SK-N-SH treated with all-trans-retinoic acid at 6 μM for 48 hours (cell line): ENCODE measurements around the gene TGFBR2.

Experiments used
- ARNTL ChIP-seq: fragments of 450-650 bp; formaldehyde crosslinking; IDR thresholded peaks from 2 replicates; pipeline ENCODE4 v1.5.0; 2020; ENCODE audit warnings: low read depth, mild to moderate bottlenecking, moderate library complexity, borderline replicate concordance
- ESRRG ChIP-seq: fragments of 250-450 bp; sonication (Bioruptor Pico); IDR thresholded peaks from 2 replicates; pipeline ENCODE4 v1.6.1; 2021; ENCODE audit warnings: mild to moderate bottlenecking
- ISL1 ChIP-seq: fragments of 250-450 bp; sonication (Bioruptor Pico); IDR thresholded peaks from 2 replicates; pipeline ENCODE4 v2.1.2; 2022; ENCODE audit warnings: mild to moderate bottlenecking, moderate library complexity
- RARB ChIP-seq: fragments of 250-450 bp; sonication (Bioruptor Pico); IDR thresholded peaks from 2 replicates; pipeline ENCODE4 v1.8.0; 2021; ENCODE audit warnings: mild to moderate bottlenecking, moderate library complexity
- SNAI2 ChIP-seq: fragments of 250-450 bp; sonication (Bioruptor Pico); IDR thresholded peaks from 2 replicates; pipeline ENCODE4 v1.5.0; 2020; ENCODE audit warnings: mild to moderate bottlenecking, moderate library complexity
- ZC3H10 ChIP-seq: fragments of 250-450 bp; sonication (Bioruptor Pico); IDR thresholded peaks from 2 replicates; pipeline ENCODE4 v1.5.1; 2021; ENCODE audit warnings: mild to moderate bottlenecking, moderate library complexity
- ZFP3 ChIP-seq: fragments of 250-450 bp; sonication (Bioruptor Pico); IDR thresholded peaks from 2 replicates; pipeline ENCODE4 v1.5.0; 2020; ENCODE audit warnings: mild to moderate bottlenecking, moderate library complexity
- ZNF70 ChIP-seq: fragments of 450-650 bp; formaldehyde crosslinking; IDR thresholded peaks from 2 replicates; pipeline ENCODE4 v1.5.0; 2020; ENCODE audit warnings: mild to moderate bottlenecking, moderate library complexity
- ZNF8 ChIP-seq: fragments of 450-650 bp; formaldehyde crosslinking; IDR thresholded peaks from 2 replicates; pipeline ENCODE4 v1.5.0; 2020; ENCODE audit warnings: mild to moderate bottlenecking, moderate library complexity
- TF ChIP-seq, protein P1 (sequence below): fragments of 250-450 bp; sonication (Bioruptor Pico); IDR thresholded peaks from 2 replicates; pipeline ENCODE4 v1.8.0; 2021; ENCODE audit warnings: low read depth, mild to moderate bottlenecking, moderate library complexity, borderline replicate concordance
- TF ChIP-seq, protein P2 (sequence below): fragments of 250-450 bp; sonication (Bioruptor Pico); IDR thresholded peaks from 2 replicates; pipeline ENCODE4 v1.8.0; 2020; ENCODE audit warnings: mild to moderate bottlenecking, moderate library complexity, borderline replicate concordance
- TF ChIP-seq, protein P3 (sequence below): fragments of 250-450 bp; sonication (Bioruptor Pico); IDR thresholded peaks from 2 replicates; pipeline ENCODE4 v1.5.1; 2021; ENCODE audit warnings: mild to moderate bottlenecking, moderate library complexity
- TF ChIP-seq, protein P4 (sequence below): fragments of 250-450 bp; sonication (Bioruptor Pico); IDR thresholded peaks from 2 replicates; pipeline ENCODE4 v1.5.1; 2020; ENCODE audit warnings: low read depth, mild to moderate bottlenecking, moderate library complexity

DNA sequence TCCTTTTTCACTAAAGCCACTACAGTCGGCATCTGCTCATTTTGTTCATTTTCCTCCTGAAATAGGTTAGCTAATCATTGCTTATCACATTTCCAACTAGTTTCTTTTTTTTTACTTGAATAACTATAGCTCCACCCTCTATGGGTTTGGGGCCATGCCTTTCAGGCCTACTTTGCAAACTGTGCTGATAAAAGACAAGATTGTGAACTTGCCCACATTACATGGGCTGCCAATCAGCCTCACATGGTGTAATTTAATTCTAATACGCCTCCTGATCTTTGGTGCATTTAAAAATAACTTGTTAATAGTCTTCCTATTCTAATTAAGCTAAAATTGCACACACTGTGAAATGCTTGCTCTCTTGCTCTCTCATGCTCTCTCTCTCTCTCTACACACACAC is 90.5 kb downstream of the TGFBR2 start:
- TF ChIP-seq ARNTL, result no peak
- TF ChIP-seq ZNF70, result no peak
- no peak for TF ChIP-seq ESRRG (CRISPR knock-in tag)
- no peak for TF ChIP-seq ISL1 (CRISPR knock-in tag)
- no peak for TF ChIP-seq ZFP3 (CRISPR knock-in tag)
- TF ChIP-seq, protein P1, sequence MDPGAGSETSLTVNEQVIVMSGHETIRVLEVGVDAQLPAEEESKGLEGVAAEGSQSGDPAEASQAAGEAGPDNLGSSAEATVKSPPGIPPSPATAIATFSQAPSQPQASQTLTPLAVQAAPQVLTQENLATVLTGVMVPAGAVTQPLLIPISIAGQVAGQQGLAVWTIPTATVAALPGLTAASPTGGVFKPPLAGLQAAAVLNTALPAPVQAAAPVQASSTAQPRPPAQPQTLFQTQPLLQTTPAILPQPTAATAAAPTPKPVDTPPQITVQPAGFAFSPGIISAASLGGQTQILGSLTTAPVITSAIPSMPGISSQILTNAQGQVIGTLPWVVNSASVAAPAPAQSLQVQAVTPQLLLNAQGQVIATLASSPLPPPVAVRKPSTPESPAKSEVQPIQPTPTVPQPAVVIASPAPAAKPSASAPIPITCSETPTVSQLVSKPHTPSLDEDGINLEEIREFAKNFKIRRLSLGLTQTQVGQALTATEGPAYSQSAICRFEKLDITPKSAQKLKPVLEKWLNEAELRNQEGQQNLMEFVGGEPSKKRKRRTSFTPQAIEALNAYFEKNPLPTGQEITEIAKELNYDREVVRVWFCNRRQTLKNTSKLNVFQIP (CRISPR knock-in tag), result no peak
- TF ChIP-seq SNAI2 (CRISPR knock-in tag), result no peak
- no peak for TF ChIP-seq ZNF8
- no peak for TF ChIP-seq ZC3H10 (CRISPR knock-in tag)
- TF ChIP-seq, protein P2, sequence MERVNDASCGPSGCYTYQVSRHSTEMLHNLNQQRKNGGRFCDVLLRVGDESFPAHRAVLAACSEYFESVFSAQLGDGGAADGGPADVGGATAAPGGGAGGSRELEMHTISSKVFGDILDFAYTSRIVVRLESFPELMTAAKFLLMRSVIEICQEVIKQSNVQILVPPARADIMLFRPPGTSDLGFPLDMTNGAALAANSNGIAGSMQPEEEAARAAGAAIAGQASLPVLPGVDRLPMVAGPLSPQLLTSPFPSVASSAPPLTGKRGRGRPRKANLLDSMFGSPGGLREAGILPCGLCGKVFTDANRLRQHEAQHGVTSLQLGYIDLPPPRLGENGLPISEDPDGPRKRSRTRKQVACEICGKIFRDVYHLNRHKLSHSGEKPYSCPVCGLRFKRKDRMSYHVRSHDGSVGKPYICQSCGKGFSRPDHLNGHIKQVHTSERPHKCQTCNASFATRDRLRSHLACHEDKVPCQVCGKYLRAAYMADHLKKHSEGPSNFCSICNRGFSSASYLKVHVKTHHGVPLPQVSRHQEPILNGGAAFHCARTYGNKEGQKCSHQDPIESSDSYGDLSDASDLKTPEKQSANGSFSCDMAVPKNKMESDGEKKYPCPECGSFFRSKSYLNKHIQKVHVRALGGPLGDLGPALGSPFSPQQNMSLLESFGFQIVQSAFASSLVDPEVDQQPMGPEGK (CRISPR knock-in tag), result no peak
- no peak for TF ChIP-seq RARB (CRISPR knock-in tag)
- TF ChIP-seq, protein P3, sequence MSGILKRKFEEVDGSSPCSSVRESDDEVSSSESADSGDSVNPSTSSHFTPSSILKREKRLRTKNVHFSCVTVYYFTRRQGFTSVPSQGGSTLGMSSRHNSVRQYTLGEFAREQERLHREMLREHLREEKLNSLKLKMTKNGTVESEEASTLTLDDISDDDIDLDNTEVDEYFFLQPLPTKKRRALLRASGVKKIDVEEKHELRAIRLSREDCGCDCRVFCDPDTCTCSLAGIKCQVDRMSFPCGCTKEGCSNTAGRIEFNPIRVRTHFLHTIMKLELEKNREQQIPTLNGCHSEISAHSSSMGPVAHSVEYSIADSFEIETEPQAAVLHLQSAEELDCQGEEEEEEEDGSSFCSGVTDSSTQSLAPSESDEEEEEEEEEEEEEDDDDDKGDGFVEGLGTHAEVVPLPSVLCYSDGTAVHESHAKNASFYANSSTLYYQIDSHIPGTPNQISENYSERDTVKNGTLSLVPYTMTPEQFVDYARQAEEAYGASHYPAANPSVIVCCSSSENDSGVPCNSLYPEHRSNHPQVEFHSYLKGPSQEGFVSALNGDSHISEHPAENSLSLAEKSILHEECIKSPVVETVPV, result no peak
- TF ChIP-seq, protein P4, sequence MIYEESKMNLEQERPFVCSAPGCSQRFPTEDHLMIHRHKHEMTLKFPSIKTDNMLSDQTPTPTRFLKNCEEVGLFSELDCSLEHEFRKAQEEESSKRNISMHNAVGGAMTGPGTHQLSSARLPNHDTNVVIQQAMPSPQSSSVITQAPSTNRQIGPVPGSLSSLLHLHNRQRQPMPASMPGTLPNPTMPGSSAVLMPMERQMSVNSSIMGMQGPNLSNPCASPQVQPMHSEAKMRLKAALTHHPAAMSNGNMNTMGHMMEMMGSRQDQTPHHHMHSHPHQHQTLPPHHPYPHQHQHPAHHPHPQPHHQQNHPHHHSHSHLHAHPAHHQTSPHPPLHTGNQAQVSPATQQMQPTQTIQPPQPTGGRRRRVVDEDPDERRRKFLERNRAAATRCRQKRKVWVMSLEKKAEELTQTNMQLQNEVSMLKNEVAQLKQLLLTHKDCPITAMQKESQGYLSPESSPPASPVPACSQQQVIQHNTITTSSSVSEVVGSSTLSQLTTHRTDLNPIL (CRISPR knock-in tag), result no peak
